Fibroblast of pulmonary artery (primary cell): ENCODE data around the gene ATP5PO.
A peak's percentile ranks its signal among the peaks of the same experiment; 100 is the strongest.

Source experiments
- DNase-seq: peaks from one replicate; pipeline ENCODE4 v3.0.0-alpha.2; 2010; ENCODE audit warnings: low read depth
- H3K4me3 ChIP-seq: replicated peaks from 2 replicates; pipeline ENCODE4 v1.5.1; 2011; ENCODE audit warnings: low read depth, mild to moderate bottlenecking, control low read depth, low read length, moderate library complexity
- CTCF ChIP-seq: IDR thresholded peaks from 2 replicates; pipeline ENCODE4 v1.5.1; 2011; ENCODE audit warnings: mild to moderate bottlenecking, control low read depth, low read length, inconsistent platforms; ENCODE audit errors: missing control alignments

ATP5PO gene

DNA sequence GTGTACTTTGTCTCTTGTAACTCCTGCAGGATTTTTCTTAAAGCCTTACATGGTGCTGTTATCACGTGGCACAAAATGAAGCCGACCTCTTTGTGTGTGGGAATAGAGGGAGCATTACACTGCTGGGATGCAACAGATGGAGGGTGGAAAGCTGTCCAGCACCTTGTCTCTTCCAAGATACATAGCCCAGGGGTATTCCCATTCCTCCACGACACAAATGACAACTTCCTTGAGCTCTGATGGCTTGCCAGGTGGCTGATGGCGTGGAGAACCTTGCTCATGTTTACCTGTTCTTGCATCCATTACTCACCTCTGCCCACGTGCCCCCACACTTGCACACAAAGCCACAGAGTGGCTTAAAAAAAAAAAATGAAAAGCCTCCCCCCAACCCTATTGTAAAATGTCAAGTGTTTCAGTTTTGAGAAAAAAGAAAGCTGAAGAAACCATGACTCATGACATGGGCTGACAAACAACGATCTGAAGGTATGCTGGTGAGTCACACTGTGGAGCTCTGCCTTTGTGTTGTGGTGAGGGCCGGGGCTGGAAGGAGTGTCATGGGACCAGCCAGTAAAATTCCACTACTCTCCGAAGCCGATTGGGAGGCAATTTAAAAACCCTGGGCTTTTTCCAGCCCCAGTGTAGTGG lies 32.0 kb upstream of the ATP5PO start:
- peak overlapping the region; percentile 42 for H3K4me3 ChIP-seq
- TF ChIP-seq CTCF: no peak
- peak; percentile 96 for DNase-seq

- DNase-seq: no peak
- H3K4me3 ChIP-seq: no peak overlapping the region
- TF ChIP-seq CTCF: no peak
Observed at GRCh38 chr21:33945652-33946270, 30.2 kb upstream of the ATP5PO start.

DNA sequence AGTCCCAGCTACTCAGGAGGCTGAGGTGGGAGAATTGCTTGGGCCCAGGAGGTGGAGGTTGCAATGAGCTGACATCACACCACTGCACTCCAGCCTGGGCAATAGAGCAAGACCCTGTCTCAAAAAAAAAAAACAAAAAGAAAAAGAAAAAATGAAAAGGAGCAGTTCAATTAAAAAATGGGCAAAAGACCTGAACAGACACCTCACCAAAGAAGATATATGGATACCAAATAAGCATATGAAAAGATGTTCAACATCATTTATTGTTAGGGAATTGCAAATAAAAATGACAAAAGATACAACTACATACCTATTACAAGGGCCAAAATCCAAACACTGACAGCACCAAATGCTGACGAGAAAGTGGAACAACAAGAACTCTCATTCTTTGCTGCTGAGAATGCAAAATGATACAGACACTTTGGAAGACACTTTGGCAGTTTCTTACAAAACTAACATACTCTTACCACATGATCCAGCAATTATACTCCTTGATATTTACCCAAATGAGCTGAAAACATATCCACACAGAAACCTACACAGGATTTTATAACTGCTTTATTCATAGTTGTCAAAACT lies 28.7 kb upstream of the ATP5PO start:
- no peak for DNase-seq
- no peak overlapping the region for H3K4me3 ChIP-seq
- TF ChIP-seq CTCF: no peak

DNA sequence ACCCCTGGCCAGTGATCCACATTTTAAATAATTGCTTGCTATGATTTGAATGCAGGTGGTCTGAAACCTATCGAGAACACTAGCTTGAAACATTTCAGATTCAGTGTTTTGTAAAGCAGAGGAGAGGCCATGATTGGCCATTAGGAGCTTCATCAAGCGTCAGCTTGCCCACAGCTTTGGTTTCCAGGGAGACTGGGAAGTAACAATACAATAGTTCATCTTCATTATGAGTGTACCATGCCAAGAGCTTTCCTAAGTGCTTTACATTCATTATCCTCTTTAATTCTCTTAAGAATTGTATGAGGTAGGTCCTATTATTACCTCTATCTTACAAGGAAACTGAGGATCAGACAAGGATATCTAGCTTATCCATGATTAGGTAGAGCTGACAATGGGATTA lies 27.7 kb upstream of the ATP5PO start:
- H3K4me3 ChIP-seq: no peak overlapping the region
- DNase-seq: no peak
- no peak for TF ChIP-seq CTCF

- no peak for TF ChIP-seq CTCF
- no peak for DNase-seq
- no peak overlapping the region for H3K4me3 ChIP-seq
Observed at GRCh38 chr21:33942426-33942825, 26.8 kb upstream of the ATP5PO start.

DNA sequence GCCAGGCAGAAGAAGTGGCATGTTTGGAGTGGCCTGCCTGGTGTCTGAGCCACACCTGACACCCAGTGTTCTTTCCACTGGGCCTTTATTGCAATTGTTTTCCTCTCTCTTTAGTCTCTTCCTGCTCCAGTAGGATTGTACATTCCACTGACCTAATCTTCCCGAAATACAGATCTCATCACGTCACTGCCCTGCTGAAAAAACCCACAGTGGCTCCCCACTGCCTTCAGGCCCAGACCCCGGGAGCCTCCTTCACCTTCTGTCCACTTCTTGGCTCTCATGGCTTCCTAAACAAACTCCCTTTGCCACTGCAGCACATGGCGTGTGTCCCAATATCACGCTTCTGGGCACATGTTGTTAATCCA lies 25.3 kb upstream of the ATP5PO start:
- DNase-seq: peak; percentile 54
- H3K4me3 ChIP-seq: no peak overlapping the region
- no peak for TF ChIP-seq CTCF
